Measurements from ENCODE around the gene PTPRD.

PTPRD gene

DNA sequence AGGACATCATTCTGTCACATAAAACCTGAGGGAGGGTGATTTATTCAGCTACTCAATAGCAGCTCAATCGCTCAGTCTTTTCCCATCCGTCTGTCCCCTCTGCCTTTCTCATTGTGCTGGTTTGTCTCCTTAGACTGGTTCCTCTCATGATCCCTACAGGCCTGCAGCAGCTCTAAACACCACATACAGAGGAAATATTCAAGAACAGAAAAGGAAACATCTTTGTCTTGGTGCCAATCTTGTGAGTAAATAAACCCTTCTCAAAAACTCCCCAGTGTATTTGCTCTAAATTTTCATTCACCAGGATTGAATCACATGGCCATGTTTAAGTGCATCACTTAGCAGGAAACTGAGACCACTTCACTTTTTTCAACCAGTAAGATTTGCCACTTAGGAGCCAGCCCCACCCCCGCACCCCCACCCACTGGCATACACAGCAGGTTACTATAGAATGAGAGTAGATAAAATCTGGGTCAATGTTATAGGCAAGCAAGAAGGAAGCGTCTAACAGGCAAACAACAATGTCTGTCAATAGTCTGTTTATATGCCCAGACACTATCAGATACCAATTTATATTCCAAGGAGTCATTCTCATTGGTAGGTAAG, 1917.7 kb downstream of the PTPRD start:
- Histone ChIP-seq H3K36me3 (ENCODE audit: control insufficient read depth, insufficient read depth, low read length, severe bottlenecking) (no peaks in the 10 kb centered on the region), H3K9ac (ENCODE audit: low read length) (no peak overlapping the region), H3K4me1 (ENCODE audit: control insufficient read depth, insufficient read depth, low read length) (no peaks in the 10 kb centered on the region), H3K4me3 (ENCODE audit: low read length) (no peak overlapping the region), H3K9me3 (ENCODE audit: control insufficient read depth, low read length) (no peaks in the 10 kb centered on the region), H3K27me3 (replicated peaks; ENCODE audit: control insufficient read depth, insufficient read depth, low read length) (no peaks in the 10 kb centered on the region)
- DNase-seq (ENCODE audit: low read depth): no peak

DNA sequence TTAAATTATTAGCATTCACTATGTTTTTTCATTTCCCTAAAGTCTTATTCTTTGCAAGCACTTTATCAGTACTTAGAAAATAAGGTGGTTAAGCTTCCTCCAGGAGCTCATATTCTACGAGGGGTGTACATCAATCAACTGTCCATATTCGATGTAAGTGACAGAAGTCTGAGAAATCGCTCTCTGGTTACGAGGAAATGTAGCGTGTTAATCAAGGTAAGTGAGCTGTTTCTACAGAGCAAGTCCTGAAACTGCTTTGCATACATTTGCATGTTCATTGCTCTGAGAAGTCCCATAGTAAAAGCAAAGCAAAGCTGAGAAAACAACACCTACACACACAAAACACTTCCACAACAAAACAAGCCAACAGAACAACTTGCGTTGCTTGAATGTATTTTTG, 1919.3 kb downstream of the PTPRD start:
- no peak overlapping the region for H3K9ac ChIP-seq (ENCODE audit: low read length)
- H3K36me3 ChIP-seq (ENCODE audit: control insufficient read depth, insufficient read depth, low read length, severe bottlenecking): no peaks in the 10 kb centered on the region
- no peaks in the 10 kb centered on the region for H3K27me3 ChIP-seq (replicated peaks; ENCODE audit: control insufficient read depth, insufficient read depth, low read length)
- DNase-seq (ENCODE audit: low read depth): no peak
- no peaks in the 10 kb centered on the region for H3K9me3 ChIP-seq (ENCODE audit: control insufficient read depth, low read length)
- H3K4me1 ChIP-seq (ENCODE audit: control insufficient read depth, insufficient read depth, low read length): no peaks in the 10 kb centered on the region
- no peak overlapping the region for H3K4me3 ChIP-seq (ENCODE audit: low read length)

DNA sequence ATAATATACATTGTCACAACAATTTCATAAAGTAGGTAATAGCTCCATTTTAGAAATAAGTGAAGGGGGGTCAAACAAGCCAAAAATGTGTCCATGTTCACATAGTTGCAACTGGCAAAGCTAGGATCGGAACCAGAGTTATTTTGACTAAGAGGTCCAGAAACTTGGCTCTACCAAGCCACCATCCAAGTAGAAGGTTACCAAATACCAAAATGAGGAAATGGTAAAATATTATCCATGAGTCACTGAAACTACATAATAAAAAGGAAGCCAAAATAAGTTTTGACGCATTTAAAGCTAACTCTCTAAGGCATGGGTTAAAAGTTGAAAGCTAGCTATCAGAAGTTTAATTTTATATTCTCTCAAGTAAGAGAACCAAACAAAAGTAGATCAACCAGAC, 1926.3 kb downstream of the PTPRD start:
- Histone ChIP-seq H3K9ac (ENCODE audit: low read length) (no peak overlapping the region), H3K9me3 (ENCODE audit: control insufficient read depth, low read length) (no peaks in the 10 kb centered on the region), H3K36me3 (ENCODE audit: control insufficient read depth, insufficient read depth, low read length, severe bottlenecking) (no peaks in the 10 kb centered on the region), H3K4me1 (ENCODE audit: control insufficient read depth, insufficient read depth, low read length) (peaks cover 8% of the 10 kb centered on the region), H3K27me3 (replicated peaks; ENCODE audit: control insufficient read depth, insufficient read depth, low read length) (no peaks in the 10 kb centered on the region), H3K4me3 (ENCODE audit: low read length) (no peak overlapping the region)
- DNase-seq (ENCODE audit: low read depth): no peak

DNA sequence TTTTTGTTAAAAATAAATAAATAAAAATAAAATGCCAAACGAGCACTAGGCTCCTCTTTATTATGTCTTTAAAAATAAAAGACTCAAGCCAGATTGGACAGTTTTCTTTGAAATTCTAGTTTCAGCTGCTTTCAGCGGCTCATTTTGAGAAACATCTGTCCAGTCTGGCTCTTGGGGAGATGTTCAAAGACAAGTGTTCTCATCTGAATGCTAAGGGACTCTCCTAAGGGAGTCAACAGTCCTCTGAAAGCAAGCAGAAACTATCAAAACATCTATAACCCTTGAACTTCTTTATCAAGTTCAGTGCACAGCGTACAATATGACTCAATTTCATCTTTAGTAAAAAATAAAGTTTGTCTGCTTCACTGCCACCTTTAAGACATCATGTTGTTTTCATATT, 1927.0 kb downstream of the PTPRD start:
- Histone ChIP-seq H3K4me3 (ENCODE audit: low read length) (no peak overlapping the region), H3K36me3 (ENCODE audit: control insufficient read depth, insufficient read depth, low read length, severe bottlenecking) (no peaks in the 10 kb centered on the region), H3K9me3 (ENCODE audit: control insufficient read depth, low read length) (no peaks in the 10 kb centered on the region), H3K4me1 (ENCODE audit: control insufficient read depth, insufficient read depth, low read length) (peaks cover 8% of the 10 kb centered on the region), H3K9ac (ENCODE audit: low read length) (no peak overlapping the region), H3K27me3 (replicated peaks; ENCODE audit: control insufficient read depth, insufficient read depth, low read length) (no peaks in the 10 kb centered on the region)
- DNase-seq (ENCODE audit: low read depth): no peak

DNA sequence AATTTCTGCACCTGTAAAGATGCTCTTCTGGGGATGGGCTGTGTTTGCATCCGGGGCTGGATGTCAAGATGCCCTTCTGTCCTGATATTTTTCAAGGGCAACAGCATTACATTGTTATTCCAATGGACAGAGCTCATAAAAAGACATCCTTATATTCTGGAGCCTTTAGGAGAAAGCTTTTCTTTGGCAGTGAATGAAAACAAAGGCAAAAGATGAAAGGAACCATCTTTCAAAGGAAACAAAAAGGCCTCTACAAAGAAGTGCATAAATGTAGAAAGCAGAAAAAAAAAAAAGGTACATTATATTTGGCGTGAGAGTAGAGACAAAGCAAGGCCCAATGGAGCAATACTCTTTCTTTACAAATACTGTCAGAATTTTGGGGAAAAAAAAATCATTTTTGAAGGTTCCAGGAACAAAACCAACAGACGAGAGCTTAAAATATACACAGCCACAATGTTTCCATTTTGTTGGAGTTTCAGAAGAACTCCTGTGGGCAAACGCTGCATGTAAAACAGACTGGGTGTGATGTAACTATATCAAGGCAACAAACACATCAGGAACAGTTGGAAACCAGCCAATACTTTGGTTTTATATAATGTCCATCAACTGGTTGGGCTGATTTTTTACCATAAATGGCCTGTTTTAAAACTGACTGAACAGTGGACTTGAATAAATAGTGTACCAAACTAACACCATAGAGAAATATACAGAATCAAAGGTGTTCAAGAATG, 1927.7 kb downstream of the PTPRD start:
- DNase-seq (ENCODE audit: low read depth): no peak
- no peaks in the 10 kb centered on the region for H3K9me3 ChIP-seq (ENCODE audit: control insufficient read depth, low read length)
- H3K36me3 ChIP-seq (ENCODE audit: control insufficient read depth, insufficient read depth, low read length, severe bottlenecking): no peaks in the 10 kb centered on the region
- peaks cover 8% of the 10 kb centered on the region for H3K4me1 ChIP-seq (ENCODE audit: control insufficient read depth, insufficient read depth, low read length)
- H3K9ac ChIP-seq (ENCODE audit: low read length): no peak overlapping the region
- H3K27me3 ChIP-seq (replicated peaks; ENCODE audit: control insufficient read depth, insufficient read depth, low read length): no peaks in the 10 kb centered on the region
- no peak overlapping the region for H3K4me3 ChIP-seq (ENCODE audit: low read length)

DNA sequence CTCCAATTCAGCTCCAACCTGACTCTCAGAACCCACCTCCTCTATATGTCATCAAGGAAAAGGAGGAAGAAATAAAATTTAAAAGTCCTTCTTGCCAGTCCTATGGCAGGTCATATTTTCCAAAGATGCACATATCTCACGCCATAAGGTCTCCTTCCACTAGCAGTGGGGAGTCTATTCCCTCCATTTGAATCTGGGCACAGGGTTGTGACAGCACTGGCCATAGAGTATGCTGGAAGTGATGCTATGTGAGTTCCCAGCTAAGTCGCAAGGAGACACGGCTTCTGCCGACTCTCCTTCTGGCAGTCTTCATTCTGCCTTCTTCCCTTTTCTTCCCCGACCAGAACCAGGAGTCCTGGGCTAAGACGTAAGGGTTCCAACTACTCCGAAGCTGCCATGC, 1929.3 kb downstream of the PTPRD start:
- H3K9me3 ChIP-seq (ENCODE audit: control insufficient read depth, low read length): no peaks in the 10 kb centered on the region
- H3K27me3 ChIP-seq (replicated peaks; ENCODE audit: control insufficient read depth, insufficient read depth, low read length): no peaks in the 10 kb centered on the region
- DNase-seq (ENCODE audit: low read depth): no peak
- H3K9ac ChIP-seq (ENCODE audit: low read length): no peak overlapping the region
- peaks cover 8% of the 10 kb centered on the region for H3K4me1 ChIP-seq (ENCODE audit: control insufficient read depth, insufficient read depth, low read length)
- H3K36me3 ChIP-seq (ENCODE audit: control insufficient read depth, insufficient read depth, low read length, severe bottlenecking): no peaks in the 10 kb centered on the region
- no peak overlapping the region for H3K4me3 ChIP-seq (ENCODE audit: low read length)

DNA sequence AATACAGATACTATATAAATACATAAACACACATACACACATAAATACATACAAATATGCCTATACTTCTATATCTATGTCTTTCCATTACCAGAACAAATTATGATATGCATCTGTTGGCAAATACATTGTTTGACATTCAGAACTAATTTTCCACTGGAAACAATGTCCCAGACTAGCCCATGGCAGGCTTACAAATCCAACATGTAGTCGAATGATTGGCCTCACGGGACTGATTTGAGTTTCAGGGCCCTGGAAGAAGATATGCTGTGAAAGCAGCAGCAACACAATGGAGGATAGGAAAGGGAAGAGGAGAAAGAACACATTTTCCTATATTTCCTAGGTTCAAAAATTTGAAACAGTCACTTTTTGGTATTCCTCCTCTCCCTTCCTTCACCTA, 1932.1 kb downstream of the PTPRD start:
- Histone ChIP-seq H3K27me3 (replicated peaks; ENCODE audit: control insufficient read depth, insufficient read depth, low read length) (no peaks in the 10 kb centered on the region), H3K9me3 (ENCODE audit: control insufficient read depth, low read length) (no peaks in the 10 kb centered on the region), H3K4me3 (ENCODE audit: low read length) (no peak overlapping the region), H3K4me1 (ENCODE audit: control insufficient read depth, insufficient read depth, low read length) (peaks cover 3% of the 10 kb centered on the region), H3K36me3 (ENCODE audit: control insufficient read depth, insufficient read depth, low read length, severe bottlenecking) (no peaks in the 10 kb centered on the region), H3K9ac (ENCODE audit: low read length) (no peak overlapping the region)
- no peak for DNase-seq (ENCODE audit: low read depth)

DNA sequence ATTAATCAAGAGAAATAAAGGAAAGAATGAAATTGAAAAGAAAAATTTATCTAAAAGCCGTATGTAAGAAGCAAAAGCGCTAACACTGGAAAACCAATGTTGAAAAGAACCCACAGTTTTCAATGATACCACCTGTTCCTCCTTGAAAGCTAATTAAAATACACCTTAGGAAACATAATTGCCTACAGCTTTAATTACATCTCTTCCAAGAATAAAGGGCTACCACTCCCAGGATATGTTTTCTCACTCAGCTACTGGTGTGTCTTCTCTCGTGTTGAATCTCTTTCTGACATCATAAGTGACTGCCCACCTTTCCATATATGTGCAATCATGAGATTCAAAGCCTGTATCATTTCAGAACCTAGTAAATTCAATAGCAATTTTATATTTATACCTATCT, 1932.6 kb downstream of the PTPRD start:
- Histone ChIP-seq H3K36me3 (ENCODE audit: control insufficient read depth, insufficient read depth, low read length, severe bottlenecking) (no peaks in the 10 kb centered on the region), H3K4me1 (ENCODE audit: control insufficient read depth, insufficient read depth, low read length) (peaks cover 3% of the 10 kb centered on the region), H3K4me3 (ENCODE audit: low read length) (no peak overlapping the region), H3K9me3 (ENCODE audit: control insufficient read depth, low read length) (no peaks in the 10 kb centered on the region), H3K27me3 (replicated peaks; ENCODE audit: control insufficient read depth, insufficient read depth, low read length) (no peaks in the 10 kb centered on the region), H3K9ac (ENCODE audit: low read length) (no peak overlapping the region)
- DNase-seq (ENCODE audit: low read depth): no peak

DNA sequence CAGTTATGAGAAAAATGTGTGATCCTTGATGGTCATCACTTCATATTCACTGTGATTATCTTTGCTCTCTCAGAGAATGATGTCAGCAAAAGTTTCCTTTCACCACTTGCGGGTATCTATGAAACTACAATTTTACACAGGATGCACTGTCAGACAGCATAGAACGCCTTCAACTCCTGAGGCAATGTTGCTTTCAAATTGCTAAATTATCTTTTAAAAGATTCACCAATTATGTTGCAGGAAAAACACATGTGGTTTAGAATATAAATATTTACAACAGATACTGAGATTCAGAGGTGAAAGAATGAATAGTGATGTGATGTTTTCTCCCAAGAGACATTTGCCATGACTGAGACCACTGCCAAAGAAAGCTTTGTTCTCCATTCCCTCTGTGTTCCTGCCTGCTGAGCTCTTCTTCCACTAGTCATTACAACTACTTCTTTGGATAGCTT, 1933.4 kb downstream of the PTPRD start:
- Histone ChIP-seq H3K36me3 (ENCODE audit: control insufficient read depth, insufficient read depth, low read length, severe bottlenecking) (no peaks in the 10 kb centered on the region), H3K27me3 (replicated peaks; ENCODE audit: control insufficient read depth, insufficient read depth, low read length) (no peaks in the 10 kb centered on the region), H3K9ac (ENCODE audit: low read length) (no peak overlapping the region), H3K4me1 (ENCODE audit: control insufficient read depth, insufficient read depth, low read length) (peaks cover 3% of the 10 kb centered on the region), H3K4me3 (ENCODE audit: low read length) (no peak overlapping the region), H3K9me3 (ENCODE audit: control insufficient read depth, low read length) (no peaks in the 10 kb centered on the region)
- DNase-seq (ENCODE audit: low read depth): no peak

DNA sequence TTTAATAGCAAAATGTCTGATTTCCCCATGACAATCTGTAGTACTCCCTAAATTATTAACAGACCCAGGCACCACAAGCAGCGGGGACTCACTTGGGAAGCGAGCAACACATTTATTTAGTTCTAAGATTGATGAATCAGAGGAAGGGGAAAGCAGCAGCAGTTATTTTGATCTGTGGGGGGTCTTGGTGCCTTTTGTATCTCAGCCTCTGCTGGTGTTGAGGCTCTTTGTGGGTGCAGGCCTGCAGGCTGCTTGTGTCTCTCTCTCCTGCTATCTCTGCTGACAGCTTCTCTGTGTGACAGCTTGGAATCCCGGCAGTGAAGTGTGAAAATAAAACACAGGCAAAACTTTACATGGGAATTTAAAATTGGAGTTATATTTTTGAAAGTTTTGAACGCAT, 1935.1 kb downstream of the PTPRD start:
- Histone ChIP-seq H3K9ac (ENCODE audit: low read length) (no peak overlapping the region), H3K36me3 (ENCODE audit: control insufficient read depth, insufficient read depth, low read length, severe bottlenecking) (no peaks in the 10 kb centered on the region), H3K27me3 (replicated peaks; ENCODE audit: control insufficient read depth, insufficient read depth, low read length) (no peaks in the 10 kb centered on the region), H3K4me1 (ENCODE audit: control insufficient read depth, insufficient read depth, low read length) (peaks cover 3% of the 10 kb centered on the region), H3K9me3 (ENCODE audit: control insufficient read depth, low read length) (no peaks in the 10 kb centered on the region), H3K4me3 (ENCODE audit: low read length) (no peak overlapping the region)
- DNase-seq (ENCODE audit: low read depth): no peak

DNA sequence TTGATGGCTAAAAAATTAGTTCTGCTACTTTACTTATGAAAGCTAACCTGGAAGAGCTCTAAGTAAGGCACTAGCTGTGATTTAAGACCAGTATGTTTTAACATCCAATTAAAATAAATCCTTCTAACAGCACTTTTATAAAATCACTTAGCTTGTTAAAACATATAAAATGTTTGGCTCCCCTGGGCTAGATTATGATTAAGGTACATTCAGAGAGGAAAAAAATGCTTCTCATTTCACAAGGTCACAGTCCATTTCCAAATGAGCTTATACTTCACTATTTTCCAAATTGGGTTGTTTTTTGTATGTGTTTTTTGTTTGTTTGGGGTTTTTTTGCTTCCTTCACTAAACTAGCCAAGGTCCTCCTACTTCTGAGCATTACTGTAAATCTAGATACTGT, 1938.3 kb downstream of the PTPRD start:
- Histone ChIP-seq H3K4me1 (ENCODE audit: control insufficient read depth, insufficient read depth, low read length) (peaks cover 3% of the 10 kb centered on the region), H3K36me3 (ENCODE audit: control insufficient read depth, insufficient read depth, low read length, severe bottlenecking) (no peaks in the 10 kb centered on the region), H3K9me3 (ENCODE audit: control insufficient read depth, low read length) (no peaks in the 10 kb centered on the region), H3K27me3 (replicated peaks; ENCODE audit: control insufficient read depth, insufficient read depth, low read length) (no peaks in the 10 kb centered on the region), H3K9ac (ENCODE audit: low read length) (no peak overlapping the region), H3K4me3 (ENCODE audit: low read length) (no peak overlapping the region)
- no peak for DNase-seq (ENCODE audit: low read depth)

DNA sequence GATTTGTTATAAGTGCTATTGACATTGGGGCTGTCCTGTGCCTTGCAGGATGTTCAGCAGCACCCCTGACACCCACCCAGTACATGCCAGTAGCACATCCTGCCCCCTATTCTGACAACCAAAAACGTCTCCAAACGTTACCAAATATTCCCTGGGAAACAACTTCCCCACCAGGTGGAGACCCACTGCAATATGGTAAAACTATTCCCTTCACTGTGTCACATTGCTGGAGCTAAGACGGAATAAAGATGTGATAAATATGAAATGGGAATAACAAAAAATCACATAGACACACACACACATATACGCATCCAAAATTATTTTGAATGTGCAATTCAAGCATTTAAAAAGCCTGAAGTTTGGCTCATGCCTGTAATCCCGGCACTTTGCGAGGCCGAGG, 1939.0 kb downstream of the PTPRD start:
- H3K9ac ChIP-seq (ENCODE audit: low read length): no peak overlapping the region
- no peaks in the 10 kb centered on the region for H3K36me3 ChIP-seq (ENCODE audit: control insufficient read depth, insufficient read depth, low read length, severe bottlenecking)
- peaks cover 3% of the 10 kb centered on the region for H3K4me1 ChIP-seq (ENCODE audit: control insufficient read depth, insufficient read depth, low read length)
- no peak for DNase-seq (ENCODE audit: low read depth)
- H3K27me3 ChIP-seq (replicated peaks; ENCODE audit: control insufficient read depth, insufficient read depth, low read length): no peaks in the 10 kb centered on the region
- no peaks in the 10 kb centered on the region for H3K9me3 ChIP-seq (ENCODE audit: control insufficient read depth, low read length)
- no peak overlapping the region for H3K4me3 ChIP-seq (ENCODE audit: low read length)
